Psoas muscle (tissue), 8 donors: Measurements from ENCODE around the gene JMJD4. TPM values are rescaled to one million over a fixed set of nuclear protein-coding genes. Genes with fewer than 3 reads are reported as not detected.

ENCODE experiments used
- ATAC-seq, 4 donors: fragments of 200-7000 bp; cut with Tn5 transposase; one replicate each; pipeline ENCODE4 v1.9.1; 2020; ENCODE audit warnings: moderate library complexity in 3 of 4, mild to moderate bottlenecking in 2 of 4
- DNase-seq, 2 donors: peaks; one replicate each; pipeline ENCODE4 v3.0.0-alpha.2; 2020
- H3K27ac ChIP-seq: fragments of 200-600 bp; one replicate; pipeline ENCODE4 v1.8.0; 2022
- H3K27me3 ChIP-seq, 3 donors: fragments of 200-600 bp in 1 of 3; one replicate each; pipeline versions ENCODE4 v1.6.1 to v1.8.0; 2013 to 2022; ENCODE audit warnings: low read length in 2 of 3, mild to moderate bottlenecking in 2 of 3, moderate library complexity in 1 of 3; ENCODE audit not compliant: insufficient read depth in 3 of 3
- H3K36me3 ChIP-seq, 2 donors: fragments of 200-600 bp in 1 of 2; one replicate each; pipeline versions ENCODE4 v1.6.1 to v1.8.0; 2013 to 2022; ENCODE audit warnings: low read depth in 1 of 2, mild to moderate bottlenecking in 1 of 2, moderate library complexity in 1 of 2; ENCODE audit not compliant: insufficient read depth in 1 of 2
- H3K4me1 ChIP-seq: fragments of 200-600 bp; one replicate; pipeline ENCODE4 v1.8.0; 2022
- H3K4me3 ChIP-seq: fragments of 200-600 bp; one replicate; pipeline ENCODE4 v1.8.0; 2022; ENCODE audit warnings: mild to moderate bottlenecking
- H3K9me3 ChIP-seq: fragments of 200-600 bp; one replicate; pipeline ENCODE4 v1.8.0; 2022
- WGBS, 3 donors: extraction: QIAGEN DNeasy Blood & Tissue Kit; methylation state at CpG; one replicate each; pipeline versions ENCODE4 v1.1.6 to v1.1.7; 2013; 5-methylcytosine and 5-hydroxymethylcytosine counted together
- intact Hi-C, 2 donors: fragments of 100-400 bp; cut with DNase I; formaldehyde crosslinking; loops; one replicate each; pipeline versions ENCODE4 v1.11.0 to v1.14.2; 2022
- polyA plus RNA-seq, 3 donors: library from polyadenylated mRNA; stranded (reverse); fragments of 200-250 nt; gene quantifications; one replicate each; pipeline ENCODE4 v1.2.3, GENCODE V29; 2013
- total RNA-seq, 4 donors: library from RNA; stranded (reverse); fragmentation: NEBNext Ultra II Directional in 2 of 4; extraction: Animal tissue kit (Norgen Biotek cat#: 25700) in 2 of 4; gene quantifications; one replicate each; pipeline versions ENCODE4 v1.2.1 to v1.2.4, GENCODE V29; 2021 to 2023
- TF ChIP-seq, protein P1 (sequence below): fragments of 200-600 bp; IDR thresholded peaks from one replicate; pipeline ENCODE4 v1.8.0; 2022; ENCODE audit warnings: antibody characterized with exemption
- donor health status: healthy with polysubstance abuse.
- donor health status: DM: no; HTN: no; CAD: no; lungs with moderate emphysema.
- donor health status: Bipolar disorder and iron deficiency.
- donor health status: healthy.
- donor health status: DM: yes; HTN: yes; CAD: no.
- donor health status: DM: no; HTN: no; CAD: no.
- donor health status: DM: no; HTN: no; CAD: no.
- donor health status: DM: yes; HTN: yes; CAD: no.

Gene JMJD4
- total and polyA plus RNA-seq, 7 donors = 9.0 to 20.5 (median 15.3) TPM

DNA sequence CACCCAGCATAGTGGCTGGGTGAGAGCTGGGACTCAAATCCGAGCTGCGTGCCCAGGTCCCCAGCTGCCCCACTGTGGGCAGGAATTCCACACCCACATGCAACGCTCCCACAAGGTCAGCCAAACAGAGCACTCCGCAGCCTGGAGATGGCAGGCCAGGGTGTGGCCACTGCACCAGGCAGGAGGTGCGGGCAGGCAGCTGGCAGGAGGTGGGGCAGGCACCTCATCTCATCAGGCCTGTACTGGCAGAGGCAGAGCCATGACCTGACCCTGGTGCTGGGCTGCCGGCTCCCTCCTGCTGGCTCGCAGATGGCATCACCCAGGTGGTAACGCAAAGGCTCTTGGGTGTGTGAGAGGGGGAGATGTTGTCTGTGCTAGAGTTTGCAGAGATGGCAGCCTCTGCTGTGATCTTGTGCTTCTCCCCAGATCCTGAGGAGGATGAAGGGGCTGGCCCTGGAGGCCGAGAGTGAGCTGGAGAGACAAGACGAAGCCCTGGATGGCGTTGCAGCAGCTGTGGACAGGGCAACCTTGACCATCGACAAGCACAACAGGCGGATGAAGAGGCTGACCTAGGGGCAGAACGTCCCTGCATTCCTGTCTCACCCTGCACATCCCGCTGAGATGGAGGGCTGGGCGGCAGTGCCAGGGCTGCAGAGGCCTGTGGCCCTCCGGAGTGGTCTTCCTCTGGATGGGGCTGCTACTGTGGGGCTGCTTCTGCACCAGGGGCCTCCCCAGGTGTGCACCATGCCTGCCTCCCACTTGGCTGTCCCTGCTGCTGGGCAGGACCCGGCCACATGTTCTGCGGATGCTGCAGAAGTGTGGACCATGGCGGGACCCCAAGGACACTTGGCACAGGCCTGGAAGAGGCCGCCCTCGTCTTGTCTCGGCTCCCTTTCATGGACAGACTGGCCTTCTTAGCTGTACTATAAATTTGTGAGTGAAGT is 45.3 kb upstream of the JMJD4 start:
- Histone ChIP-seq H3K4me3 (no peak overlapping the region), H3K36me3 (peaks cover 0 to 10% of the 10 kb centered on the region in 2 donors), H3K9me3 (no peaks in the 10 kb centered on the region), H3K27me3 (no peaks in the 10 kb centered on the region), H3K4me1 (no peaks in the 10 kb centered on the region), H3K27ac (no peak overlapping the region)
- DNase-seq = peak in 1 of 2 donors; percentile 30
- peak in 3 of 4 donors; percentile 27 to 48 (median 34) for ATAC-seq
- 76 to 85% (median 82%) methylated on average over 23 of the region's 23 CpGs for WGBS, 3 donors
- intact Hi-C loops = no loop called here
- TF ChIP-seq, protein P1, sequence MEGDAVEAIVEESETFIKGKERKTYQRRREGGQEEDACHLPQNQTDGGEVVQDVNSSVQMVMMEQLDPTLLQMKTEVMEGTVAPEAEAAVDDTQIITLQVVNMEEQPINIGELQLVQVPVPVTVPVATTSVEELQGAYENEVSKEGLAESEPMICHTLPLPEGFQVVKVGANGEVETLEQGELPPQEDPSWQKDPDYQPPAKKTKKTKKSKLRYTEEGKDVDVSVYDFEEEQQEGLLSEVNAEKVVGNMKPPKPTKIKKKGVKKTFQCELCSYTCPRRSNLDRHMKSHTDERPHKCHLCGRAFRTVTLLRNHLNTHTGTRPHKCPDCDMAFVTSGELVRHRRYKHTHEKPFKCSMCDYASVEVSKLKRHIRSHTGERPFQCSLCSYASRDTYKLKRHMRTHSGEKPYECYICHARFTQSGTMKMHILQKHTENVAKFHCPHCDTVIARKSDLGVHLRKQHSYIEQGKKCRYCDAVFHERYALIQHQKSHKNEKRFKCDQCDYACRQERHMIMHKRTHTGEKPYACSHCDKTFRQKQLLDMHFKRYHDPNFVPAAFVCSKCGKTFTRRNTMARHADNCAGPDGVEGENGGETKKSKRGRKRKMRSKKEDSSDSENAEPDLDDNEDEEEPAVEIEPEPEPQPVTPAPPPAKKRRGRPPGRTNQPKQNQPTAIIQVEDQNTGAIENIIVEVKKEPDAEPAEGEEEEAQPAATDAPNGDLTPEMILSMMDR = no peak

DNA sequence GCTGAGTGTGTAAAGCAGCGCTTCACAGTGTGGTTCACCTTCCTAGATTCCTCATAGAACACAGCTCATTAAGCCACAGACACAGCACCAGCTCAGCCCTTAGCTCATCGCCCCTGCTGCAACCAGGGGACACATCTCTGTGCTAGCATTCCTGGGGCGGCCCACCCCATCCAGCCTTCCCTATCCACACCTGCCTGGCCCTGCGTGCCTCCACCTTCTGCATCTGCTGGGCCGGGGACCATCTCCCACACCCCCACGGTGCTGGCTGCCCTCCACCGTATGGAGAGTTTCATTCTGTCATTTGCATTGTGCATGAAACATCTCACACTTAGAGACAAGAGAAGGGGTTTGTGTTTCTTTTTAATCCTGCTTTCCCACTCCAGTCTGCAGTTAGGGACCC is 44.6 kb upstream of the JMJD4 start:
- TF ChIP-seq, protein P1 = no peak
- no peak for DNase-seq
- WGBS, 3 donors = 85 to 96% (median 95%) methylated on average over 7 of the region's 7 CpGs

DNA sequence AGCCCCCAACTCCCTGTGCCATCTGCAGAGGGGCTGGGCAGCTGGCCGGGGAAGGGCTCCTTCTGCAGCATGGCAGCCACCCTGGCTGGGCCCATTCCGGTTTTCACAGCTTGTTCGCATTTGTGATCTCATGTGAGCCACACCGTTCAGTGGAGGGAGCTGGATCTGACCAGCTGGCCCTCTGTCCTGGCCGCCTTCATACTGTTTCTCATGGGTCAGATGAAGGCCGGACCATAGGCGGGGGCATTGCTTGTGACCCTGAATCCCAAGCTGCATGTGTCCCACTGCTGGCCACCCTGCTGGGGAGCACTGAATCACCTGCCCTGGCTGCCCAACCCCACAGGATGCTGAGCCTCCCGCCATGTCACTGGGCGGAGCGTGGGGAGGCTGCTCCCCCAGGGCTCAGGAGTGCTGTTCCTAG is 43.9 kb upstream of the JMJD4 start:
- no peak for DNase-seq
- H3K36me3 ChIP-seq = peaks cover 0 to 18% of the 10 kb centered on the region in 2 donors
- intact Hi-C loops = no loop called here
- H3K27ac ChIP-seq = no peak overlapping the region
- no peaks in the 10 kb centered on the region for H3K9me3 ChIP-seq
- peak in 2 of 4 donors; percentile 8 to 11 for ATAC-seq
- no peaks in the 10 kb centered on the region for H3K4me1 ChIP-seq
- H3K27me3 ChIP-seq = no peaks in the 10 kb centered on the region
- TF ChIP-seq, protein P1 = no peak
- 70 to 82% (median 77%) methylated on average over 10 of the region's 10 CpGs for WGBS, 3 donors
- H3K4me3 ChIP-seq = no peak overlapping the region

More for the DNA sequence above, 44.6 kb upstream of the JMJD4 start:
- no peak overlapping the region for H3K27ac ChIP-seq
- intact Hi-C loops = no loop called here
- no peak for ATAC-seq
- peaks cover 0 to 13% of the 10 kb centered on the region in 2 donors for H3K36me3 ChIP-seq
- no peaks in the 10 kb centered on the region for H3K27me3 ChIP-seq
- no peaks in the 10 kb centered on the region for H3K4me1 ChIP-seq
- H3K4me3 ChIP-seq = no peak overlapping the region
- H3K9me3 ChIP-seq = no peaks in the 10 kb centered on the region

DNA sequence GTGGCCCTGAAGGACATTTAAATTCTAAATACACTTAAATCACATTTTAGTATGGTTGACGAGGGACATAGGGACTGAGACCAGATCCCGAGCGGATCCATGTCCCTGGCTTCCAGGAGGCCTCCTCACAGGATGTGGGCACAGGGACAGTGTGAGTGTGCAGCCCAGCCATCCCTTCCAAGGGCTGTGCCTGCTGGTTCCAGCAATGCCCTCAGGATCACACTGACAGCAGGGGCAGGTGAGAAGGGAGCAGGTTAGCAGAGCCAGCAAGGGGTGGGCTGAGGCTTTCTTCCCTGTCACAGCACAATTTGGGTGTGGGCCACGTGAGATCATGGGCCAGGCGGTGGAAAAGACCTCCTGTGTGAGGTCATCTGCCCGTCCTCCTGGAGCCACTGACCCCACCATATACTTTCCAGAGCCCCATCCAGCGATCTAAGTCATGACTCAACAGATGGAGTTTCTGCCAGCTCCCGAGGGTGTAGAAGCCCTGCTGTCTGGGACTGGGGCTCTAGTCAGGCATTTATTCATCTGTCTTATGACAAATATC is 43.4 kb upstream of the JMJD4 start:
- WGBS, 3 donors = 65 to 77% (median 74%) methylated on average over 8 of the region's 8 CpGs
- TF ChIP-seq, protein P1 = no peak
- peaks cover 0 to 18% of the 10 kb centered on the region in 2 donors for H3K36me3 ChIP-seq
- no peaks in the 10 kb centered on the region for H3K27me3 ChIP-seq
- peak; percentile 21 to 42 for DNase-seq
- intact Hi-C loops = no loop called here
- no peaks in the 10 kb centered on the region for H3K4me1 ChIP-seq
- no peak overlapping the region for H3K4me3 ChIP-seq
- H3K9me3 ChIP-seq = no peaks in the 10 kb centered on the region
- H3K27ac ChIP-seq = no peak overlapping the region
- peak in 3 of 4 donors; percentile 37 to 67 (median 48) for ATAC-seq
